ENCODE results near the gene FAM169A. TPM values are rescaled to one million over a fixed set of nuclear protein-coding genes. Genes with fewer than 3 reads are reported as not detected.
A peak's percentile ranks its signal among the peaks of the same experiment; 100 is the strongest.
"Not testable (repeated sequence)": the region's sequence is repeated elsewhere in the genome, so short reads cannot be mapped to it uniquely, and the experiment has no call there.

The FAM169A gene
- total RNA-seq, 1 experiment from 2014 or later, result 11.2 TPM

DNA sequence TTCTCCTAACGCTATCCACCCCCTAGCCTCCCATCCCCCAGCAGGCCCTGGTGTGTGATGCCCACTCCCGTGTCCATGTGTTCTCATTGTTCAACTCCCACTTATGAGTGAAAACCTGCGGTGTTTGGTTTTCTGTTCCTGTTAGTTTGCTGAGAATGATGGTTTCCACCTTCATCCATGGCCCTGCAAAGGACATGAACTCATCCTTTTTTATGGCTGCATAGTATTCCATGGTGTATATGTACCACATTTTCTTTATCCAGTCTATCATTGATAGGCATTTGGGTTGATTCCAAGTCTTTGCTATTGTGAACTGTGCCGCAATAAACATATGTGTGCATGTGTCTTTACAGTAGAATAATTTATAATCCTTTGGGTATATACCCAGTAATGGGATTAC, 38.5 kb upstream of the FAM169A start:
- H3K27me3 ChIP-seq (ENCODE audit: low read length); H3K79me2 ChIP-seq (ENCODE audit: low read length); H4K20me1 ChIP-seq (ENCODE audit: low read length); H3K4me1 ChIP-seq (ENCODE audit: insufficient read depth, low read length); H3K9ac ChIP-seq (ENCODE audit: low read length); H3K9me3 ChIP-seq (ENCODE audit: low read length); H3K27ac ChIP-seq (ENCODE audit: low read length); H3K9me2 ChIP-seq (replicated peaks; ENCODE audit: low read length); DNase-seq; H3K4me3 ChIP-seq (ENCODE audit: low read length); H3K36me3 ChIP-seq (ENCODE audit: low read depth, low read length); H3F3A ChIP-seq (ENCODE audit: low read length, unreplicated experiment); H3K4me2 ChIP-seq (ENCODE audit: low read length); H2AFZ ChIP-seq (ENCODE audit: low read length); BruUV-seq (replicated peaks); ATAC-seq; POLR2A ChIA-PET (ENCODE audit: unreplicated experiment); CTCF ChIA-PET: not testable (repeated sequence)
- intact Hi-C loops (cut with micrococcal nuclease), result loop anchor here (5.0 kb wide), 2 partner anchors 137 to 232 kb away; partner anchors contain the start of genes GFM2 and NSA2

GRCh38 chr5:74903165-74903787, 37.1 kb upstream of the FAM169A start:
- BruUV-seq (replicated peaks), result no TSS peak
- Histone ChIP-seq H3K27ac (ENCODE audit: low read length) (no peak overlapping the region), H2AFZ (ENCODE audit: low read length) (no peak overlapping the region), H4K20me1 (ENCODE audit: low read length) (no peaks in the 10 kb centered on the region), H3K4me2 (ENCODE audit: low read length) (no peak overlapping the region), H3F3A (ENCODE audit: low read length, unreplicated experiment) (no peaks in the 10 kb centered on the region), H3K4me3 (ENCODE audit: low read length) (no peak overlapping the region), H3K27me3 (ENCODE audit: low read length) (no peaks in the 10 kb centered on the region), H3K9ac (ENCODE audit: low read length) (no peak overlapping the region), H3K9me2 (replicated peaks; ENCODE audit: low read length) (no peaks in the 10 kb centered on the region), H3K36me3 (ENCODE audit: low read depth, low read length) (no peaks in the 10 kb centered on the region), H3K79me2 (ENCODE audit: low read length) (no peaks in the 10 kb centered on the region), H3K4me1 (ENCODE audit: insufficient read depth, low read length) (no peaks in the 10 kb centered on the region), H3K9me3 (ENCODE audit: low read length) (no peaks in the 10 kb centered on the region)
- peak; percentile 96 for ATAC-seq
- intact Hi-C loops (cut with micrococcal nuclease), result loop anchor here (5.0 kb wide), 2 partner anchors 136 to 231 kb away; partner anchors contain the start of genes GFM2 and NSA2
- ChIA-PET POLR2A (ENCODE audit: unreplicated experiment) (interaction anchor here (0.8 kb wide), 1 partner anchor 218 kb away, joined by 4 read pairs; the partner anchor contains the start of gene HEXB), CTCF (no interaction called here)
- peak; percentile 64 for DNase-seq
- TF ChIP-seq EZH2 (IDR thresholded peaks at IDR 0.05; ENCODE audit: low read length, unreplicated experiment) (no peak), CTCF (conservative IDR thresholded peaks at IDR 0.05; ENCODE audit: low read depth, low read length) (peak; percentile 72), EZH2phosphoT487 (IDR thresholded peaks at IDR 0.05; ENCODE audit: borderline replicate concordance, low read length) (no peak)

- H4K20me1 ChIP-seq (ENCODE audit: low read length), result no peaks in the 10 kb centered on the region
- POLR2A ChIA-PET (ENCODE audit: unreplicated experiment), result no interaction called here
These were observed 30.9 kb upstream of the FAM169A start for GRCh38 chr5:74897049-74897448.

More at GRCh38 chr5:74897049-74897448, 30.9 kb upstream of the FAM169A start:
- TF ChIP-seq CTCF (conservative IDR thresholded peaks at IDR 0.05; ENCODE audit: low read depth, low read length), result no peak
- TF ChIP-seq EZH2phosphoT487 (IDR thresholded peaks at IDR 0.05; ENCODE audit: borderline replicate concordance, low read length), result no peak
- TF ChIP-seq EZH2 (IDR thresholded peaks at IDR 0.05; ENCODE audit: low read length, unreplicated experiment), result no peak
- no TSS peak for BruUV-seq (replicated peaks)
- Histone ChIP-seq H3K9ac (ENCODE audit: low read length) (no peak overlapping the region), H3K27ac (ENCODE audit: low read length) (no peak overlapping the region), H3K9me2 (replicated peaks; ENCODE audit: low read length) (no peaks in the 10 kb centered on the region), H3K27me3 (ENCODE audit: low read length) (no peaks in the 10 kb centered on the region), H2AFZ (ENCODE audit: low read length) (no peak overlapping the region), H3K4me2 (ENCODE audit: low read length) (no peak overlapping the region), H3K4me3 (ENCODE audit: low read length) (no peak overlapping the region), H3K36me3 (ENCODE audit: low read depth, low read length) (no peaks in the 10 kb centered on the region), H3K4me1 (ENCODE audit: insufficient read depth, low read length) (no peaks in the 10 kb centered on the region), H3F3A (ENCODE audit: low read length, unreplicated experiment) (no peaks in the 10 kb centered on the region), H3K79me2 (ENCODE audit: low read length) (no peaks in the 10 kb centered on the region), H3K9me3 (ENCODE audit: low read length) (no peaks in the 10 kb centered on the region)
- ATAC-seq (no peak), DNase-seq (no peak)
- CTCF ChIA-PET, result interaction anchor here (0.6 kb wide), 1 partner anchor 130 kb away, joined by 3 read pairs; the partner anchor contains the start of genes GFM2 and NSA2
- intact Hi-C loops (cut with micrococcal nuclease), result no loop called here
